ENCODE measurements around the gene ZFYVE9. TPM values are rescaled to one million over a fixed set of nuclear protein-coding genes. Genes with fewer than 3 reads are reported as not detected.

Gene ZFYVE9
- total and polyA plus RNA-seq, 9 of the 15 experiments (the other 6 are each of a cell fraction or from before 2014, with no cell fraction given), result 0.52 to 14.4 (median 8.9) TPM

- TF ChIP-seq, protein P1, sequence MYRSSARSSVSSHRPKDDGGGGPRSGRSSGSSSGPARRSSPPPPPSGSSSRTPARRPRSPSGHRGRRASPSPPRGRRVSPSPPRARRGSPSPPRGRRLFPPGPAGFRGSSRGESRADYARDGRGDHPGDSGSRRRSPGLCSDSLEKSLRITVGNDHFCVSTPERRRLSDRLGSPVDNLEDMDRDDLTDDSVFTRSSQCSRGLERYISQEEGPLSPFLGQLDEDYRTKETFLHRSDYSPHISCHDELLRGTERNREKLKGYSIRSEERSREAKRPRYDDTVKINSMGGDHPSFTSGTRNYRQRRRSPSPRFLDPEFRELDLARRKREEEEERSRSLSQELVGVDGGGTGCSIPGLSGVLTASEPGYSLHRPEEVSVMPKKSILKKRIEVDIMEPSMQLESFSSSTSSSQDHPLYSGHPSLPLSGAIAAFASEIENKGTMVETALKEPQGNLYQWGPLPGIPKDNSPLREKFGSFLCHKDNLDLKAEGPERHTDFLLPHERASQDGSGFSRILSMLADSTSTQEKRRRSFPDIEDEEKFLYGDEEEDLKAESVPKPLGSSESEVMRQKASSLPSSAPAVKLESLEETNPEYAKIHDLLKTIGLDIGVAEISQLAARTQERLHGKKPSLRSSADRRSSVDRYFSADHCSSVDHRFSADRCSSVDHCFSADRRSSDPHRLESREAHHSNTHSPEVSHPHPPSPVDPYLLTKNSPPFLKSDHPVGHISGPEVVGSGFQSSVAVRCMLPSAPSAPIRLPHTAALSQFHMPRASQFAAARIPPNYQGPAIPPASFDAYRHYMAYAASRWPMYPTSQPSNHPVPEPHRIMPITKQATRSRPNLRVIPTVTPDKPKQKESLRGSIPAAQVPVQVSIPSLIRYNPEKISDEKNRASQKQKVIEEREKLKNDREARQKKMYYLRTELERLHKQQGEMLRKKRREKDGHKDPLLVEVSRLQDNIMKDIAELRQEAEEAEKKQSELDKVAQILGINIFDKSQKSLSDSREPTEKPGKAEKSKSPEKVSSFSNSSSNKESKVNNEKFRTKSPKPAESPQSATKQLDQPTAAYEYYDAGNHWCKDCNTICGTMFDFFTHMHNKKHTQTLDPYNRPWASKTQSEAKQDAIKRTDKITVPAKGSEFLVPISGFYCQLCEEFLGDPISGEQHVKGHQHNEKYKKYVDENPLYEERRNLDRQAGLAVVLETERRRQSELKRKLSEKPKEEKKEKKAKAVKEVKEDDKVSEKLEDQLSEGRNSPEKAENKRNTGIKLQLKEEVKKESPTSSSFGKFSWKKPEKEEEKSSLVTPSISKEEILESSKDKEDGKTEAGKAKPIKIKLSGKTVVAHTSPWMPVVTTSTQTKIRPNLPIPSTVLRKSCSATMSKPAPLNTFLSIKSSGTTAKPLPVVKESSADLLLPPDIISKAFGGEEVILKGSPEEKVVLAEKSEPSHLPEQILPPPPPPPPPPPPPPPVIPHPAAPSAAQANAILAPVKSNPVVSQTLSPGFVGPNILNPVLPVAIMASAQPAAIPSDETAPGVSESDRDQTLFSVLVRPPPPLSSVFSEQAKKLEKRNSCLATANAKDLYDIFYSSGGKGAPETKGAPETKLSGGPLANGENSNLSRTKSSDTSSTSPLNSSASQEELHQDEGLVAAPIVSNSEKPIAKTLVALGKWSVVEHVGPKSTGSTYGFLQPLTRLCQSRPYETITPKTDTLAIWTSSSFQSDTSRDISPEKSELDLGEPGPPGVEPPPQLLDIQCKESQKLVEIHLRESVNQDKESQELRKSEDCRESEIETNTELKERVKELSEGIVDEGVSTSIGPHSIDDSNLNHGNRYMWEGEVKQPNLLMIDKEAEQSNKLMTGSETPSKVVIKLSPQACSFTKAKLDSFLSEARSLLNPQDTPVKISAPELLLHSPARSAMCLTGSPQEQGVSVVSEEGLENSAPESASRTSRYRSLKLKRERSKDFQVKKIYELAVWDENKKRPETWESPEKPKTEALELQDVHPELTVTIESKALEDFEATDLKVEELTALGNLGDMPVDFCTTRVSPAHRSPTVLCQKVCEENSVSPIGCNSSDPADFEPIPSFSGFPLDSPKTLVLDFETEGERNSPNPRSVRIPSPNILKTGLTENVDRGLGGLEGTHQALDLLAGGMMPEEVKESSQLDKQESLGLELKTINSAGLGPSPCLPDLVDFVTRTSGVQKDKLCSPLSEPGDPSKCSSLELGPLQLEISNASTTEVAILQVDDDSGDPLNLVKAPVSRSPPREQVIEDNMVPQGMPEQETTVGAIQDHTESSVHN (IDR thresholded peaks at IDR 0.05; ENCODE audit: borderline replicate concordance in 1 of 2, low read depth in 1 of 2), result no peak
- TF ChIP-seq AFF1 (IDR thresholded peaks at IDR 0.05; ENCODE audit: low read depth in 1 of 2, partially characterized antibody in 2 of 2) (no peak), ZNF140 (CRISPR knock-in tag; IDR thresholded peaks at IDR 0.05) (no peak), ZNF830 (CRISPR knock-in tag; IDR thresholded peaks at IDR 0.05) (no peak), KDM1A (IDR thresholded peaks at IDR 0.05) (no peak), MAFG (tag; conservative IDR thresholded peaks at IDR 0.05) (no peak), ZBTB1 (CRISPR knock-in tag; IDR thresholded peaks at IDR 0.05; ENCODE audit: borderline replicate concordance, low read depth) (no peak), MYNN (IDR thresholded peaks at IDR 0.05) (no peak; the same call in 1 of the 2 replicates), MYNN (CRISPR knock-in tag; IDR thresholded peaks at IDR 0.05) (no peak), MTA1 (IDR thresholded peaks at IDR 0.05; ENCODE audit: borderline replicate concordance) (no peak), CAMTA2 (CRISPR knock-in tag; conservative IDR thresholded peaks at IDR 0.05) (peak; percentile 28; the same call in 1 of the 2 replicates), CBX1 (IDR thresholded peaks at IDR 0.05; ENCODE audit: low read depth) (peak; percentile 42; the same call in 1 of the 2 replicates)
- TF ChIP-seq, protein P2, sequence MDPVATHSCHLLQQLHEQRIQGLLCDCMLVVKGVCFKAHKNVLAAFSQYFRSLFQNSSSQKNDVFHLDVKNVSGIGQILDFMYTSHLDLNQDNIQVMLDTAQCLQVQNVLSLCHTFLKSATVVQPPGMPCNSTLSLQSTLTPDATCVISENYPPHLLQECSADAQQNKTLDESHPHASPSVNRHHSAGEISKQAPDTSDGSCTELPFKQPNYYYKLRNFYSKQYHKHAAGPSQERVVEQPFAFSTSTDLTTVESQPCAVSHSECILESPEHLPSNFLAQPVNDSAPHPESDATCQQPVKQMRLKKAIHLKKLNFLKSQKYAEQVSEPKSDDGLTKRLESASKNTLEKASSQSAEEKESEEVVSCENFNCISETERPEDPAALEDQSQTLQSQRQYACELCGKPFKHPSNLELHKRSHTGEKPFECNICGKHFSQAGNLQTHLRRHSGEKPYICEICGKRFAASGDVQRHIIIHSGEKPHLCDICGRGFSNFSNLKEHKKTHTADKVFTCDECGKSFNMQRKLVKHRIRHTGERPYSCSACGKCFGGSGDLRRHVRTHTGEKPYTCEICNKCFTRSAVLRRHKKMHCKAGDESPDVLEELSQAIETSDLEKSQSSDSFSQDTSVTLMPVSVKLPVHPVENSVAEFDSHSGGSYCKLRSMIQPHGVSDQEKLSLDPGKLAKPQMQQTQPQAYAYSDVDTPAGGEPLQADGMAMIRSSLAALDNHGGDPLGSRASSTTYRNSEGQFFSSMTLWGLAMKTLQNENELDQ (CRISPR knock-in tag; IDR thresholded peaks at IDR 0.05; ENCODE audit: borderline replicate concordance), result no peak
Measured at GRCh38 chr1:52141513-52142219, at the start of gene ZFYVE9 (continued).

Data from K562 (cell line).